DOHH2 (cell line): ENCODE measurements around the gene PHYKPL.

Experiments
- H3F3A ChIP-seq: fragments of 200-600 bp; sonication (generic), shearing (Covaris generic); 2 replicates; pipeline ENCODE4 v1.6.0; 2016; ENCODE audit warnings: antibody characterized with exemption, mild to moderate bottlenecking; ENCODE audit not compliant: control insufficient read depth, insufficient read depth
- H3K27ac ChIP-seq: fragments of 200-600 bp; sonication (generic); 2 replicates; pipeline ENCODE4 v1.5.1; 2014; ENCODE audit warnings: low read depth, mild to moderate bottlenecking, low read length, moderate library complexity
- H3K27me3 ChIP-seq: fragments of 200-600 bp; sonication (generic); 2 replicates; pipeline ENCODE4 v1.6.1; 2014; ENCODE audit warnings: mild to moderate bottlenecking, low read length, mixed read lengths; ENCODE audit not compliant: control insufficient read depth
- H3K36me3 ChIP-seq: fragments of 200-600 bp; sonication (generic); 2 replicates; pipeline ENCODE4 v1.6.1; 2014; ENCODE audit warnings: mild to moderate bottlenecking, low read length, moderate library complexity, mixed read lengths; ENCODE audit not compliant: control insufficient read depth
- H3K4me1 ChIP-seq: fragments of 200-600 bp; sonication (generic); 2 replicates; pipeline ENCODE4 v1.6.1; 2014; ENCODE audit warnings: mild to moderate bottlenecking, low read length, mixed read lengths; ENCODE audit not compliant: control insufficient read depth
- H3K4me2 ChIP-seq: fragments of 200-600 bp; sonication (generic); 2 replicates; pipeline ENCODE4 v1.6.0; 2014; ENCODE audit warnings: mild to moderate bottlenecking, low read length, moderate library complexity
- H3K4me3 ChIP-seq: fragments of 200-600 bp; sonication (generic); 2 replicates; pipeline ENCODE4 v1.5.1; 2014; ENCODE audit warnings: mild to moderate bottlenecking, low read length, mixed read lengths
- H3K79me2 ChIP-seq: fragments of 200-600 bp; sonication (generic); 2 replicates; pipeline ENCODE4 v1.6.1; 2014; ENCODE audit warnings: mild to moderate bottlenecking, low read length, mixed read lengths; ENCODE audit not compliant: control insufficient read depth
- H3K9me2 ChIP-seq: fragments of 200-600 bp; sonication (generic); replicated peaks from 2 replicates; pipeline ENCODE4 v1.6.1; 2014; ENCODE audit warnings: mild to moderate bottlenecking, low read length, mixed read lengths; ENCODE audit not compliant: control insufficient read depth
- H3K9me3 ChIP-seq: fragments of 200-600 bp; sonication (generic); 2 replicates; pipeline ENCODE4 v1.6.1; 2014; ENCODE audit warnings: antibody characterized with exemption, low read length, mixed read lengths; ENCODE audit not compliant: control insufficient read depth, insufficient read depth
- H4K20me1 ChIP-seq: fragments of 200-600 bp; sonication (generic); 2 replicates; pipeline ENCODE4 v1.6.0; 2014; ENCODE audit warnings: low read depth, mild to moderate bottlenecking, antibody characterized with exemption, low read length, moderate library complexity; ENCODE audit not compliant: control insufficient read depth, insufficient read depth
- EZH2phosphoT487 ChIP-seq: fragments of 200-600 bp; sonication (generic); IDR thresholded peaks from 2 replicates; pipeline ENCODE4 v1.6.1; 2017; ENCODE audit warnings: borderline replicate concordance, mild to moderate bottlenecking, antibody characterized with exemption, low read length, moderate library complexity, mixed read lengths
- TF ChIP-seq, protein P1 (sequence below): fragments of 200-600 bp; sonication (generic); IDR thresholded peaks from one replicate; pipeline ENCODE4 v1.5.1; 2014; ENCODE audit warnings: antibody characterized with exemption, mild to moderate bottlenecking, low read depth, low read length; ENCODE audit not compliant: poor library complexity, severe bottlenecking

PHYKPL gene

DNA sequence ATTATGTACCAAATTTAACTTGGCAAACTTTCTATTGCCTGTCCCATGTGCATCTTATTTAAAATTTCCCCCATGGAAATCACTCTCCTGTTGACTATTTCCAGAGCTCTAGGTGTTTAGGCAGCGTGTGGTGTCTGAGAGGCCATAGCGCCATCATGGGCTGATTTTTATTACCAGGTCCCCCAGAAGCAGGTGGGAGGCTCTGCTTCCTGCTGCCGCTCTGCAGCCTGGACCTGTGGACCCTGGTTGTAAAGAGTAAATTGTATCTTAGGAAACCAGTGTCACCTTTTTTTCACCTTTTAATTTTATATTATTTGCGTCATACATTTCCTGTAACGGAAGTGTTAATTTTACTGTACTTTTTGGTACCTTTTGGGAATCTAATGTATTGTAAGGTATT is 21.9 kb downstream of the PHYKPL start:
- H3K9me3 ChIP-seq = no peaks in the 10 kb centered on the region
- peaks cover 42% of the 10 kb centered on the region for H3K79me2 ChIP-seq
- H3F3A ChIP-seq = peaks cover 94% of the 10 kb centered on the region
- H3K27me3 ChIP-seq = no peaks in the 10 kb centered on the region
- no peak overlapping the region for H3K4me3 ChIP-seq
- H3K27ac ChIP-seq = no peak overlapping the region
- peaks cover 100% of the 10 kb centered on the region for H3K36me3 ChIP-seq
- peaks cover 21% of the 10 kb centered on the region for H3K4me1 ChIP-seq
- H3K4me2 ChIP-seq = no peak overlapping the region
- no peak for TF ChIP-seq EZH2phosphoT487
- TF ChIP-seq, protein P1, sequence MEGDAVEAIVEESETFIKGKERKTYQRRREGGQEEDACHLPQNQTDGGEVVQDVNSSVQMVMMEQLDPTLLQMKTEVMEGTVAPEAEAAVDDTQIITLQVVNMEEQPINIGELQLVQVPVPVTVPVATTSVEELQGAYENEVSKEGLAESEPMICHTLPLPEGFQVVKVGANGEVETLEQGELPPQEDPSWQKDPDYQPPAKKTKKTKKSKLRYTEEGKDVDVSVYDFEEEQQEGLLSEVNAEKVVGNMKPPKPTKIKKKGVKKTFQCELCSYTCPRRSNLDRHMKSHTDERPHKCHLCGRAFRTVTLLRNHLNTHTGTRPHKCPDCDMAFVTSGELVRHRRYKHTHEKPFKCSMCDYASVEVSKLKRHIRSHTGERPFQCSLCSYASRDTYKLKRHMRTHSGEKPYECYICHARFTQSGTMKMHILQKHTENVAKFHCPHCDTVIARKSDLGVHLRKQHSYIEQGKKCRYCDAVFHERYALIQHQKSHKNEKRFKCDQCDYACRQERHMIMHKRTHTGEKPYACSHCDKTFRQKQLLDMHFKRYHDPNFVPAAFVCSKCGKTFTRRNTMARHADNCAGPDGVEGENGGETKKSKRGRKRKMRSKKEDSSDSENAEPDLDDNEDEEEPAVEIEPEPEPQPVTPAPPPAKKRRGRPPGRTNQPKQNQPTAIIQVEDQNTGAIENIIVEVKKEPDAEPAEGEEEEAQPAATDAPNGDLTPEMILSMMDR = no peak
- peaks cover 43% of the 10 kb centered on the region for H4K20me1 ChIP-seq
- H3K9me2 ChIP-seq = no peaks in the 10 kb centered on the region

DNA sequence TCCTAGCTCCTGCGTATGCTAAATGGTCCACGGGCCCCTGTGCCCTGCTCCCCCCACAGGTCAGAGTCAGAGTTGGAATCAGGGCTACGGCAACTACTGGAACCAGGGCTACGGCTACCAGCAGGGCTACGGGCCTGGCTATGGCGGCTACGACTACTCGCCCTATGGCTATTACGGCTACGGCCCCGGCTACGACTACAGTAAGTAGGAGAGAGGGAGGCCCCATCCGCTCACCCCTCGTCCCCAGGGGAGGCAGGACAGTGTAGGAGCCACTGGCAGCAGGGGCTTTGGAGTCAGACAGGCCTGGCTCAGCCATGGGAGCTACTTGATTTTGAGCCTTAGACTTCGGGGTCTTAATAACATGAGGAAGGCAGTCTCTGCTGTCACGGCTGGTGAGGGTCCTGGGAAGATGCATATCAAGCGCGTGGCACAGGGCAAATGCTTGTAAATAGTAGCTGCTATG is 22.5 kb downstream of the PHYKPL start:
- peaks cover 22% of the 10 kb centered on the region for H3K4me1 ChIP-seq
- no peaks in the 10 kb centered on the region for H3K9me2 ChIP-seq
- peaks cover 44% of the 10 kb centered on the region for H4K20me1 ChIP-seq
- H3K36me3 ChIP-seq = peaks cover 99% of the 10 kb centered on the region
- no peaks in the 10 kb centered on the region for H3K27me3 ChIP-seq
- H3K9me3 ChIP-seq = no peaks in the 10 kb centered on the region
- no peak overlapping the region for H3K4me3 ChIP-seq
- H3K27ac ChIP-seq = no peak overlapping the region
- peaks cover 93% of the 10 kb centered on the region for H3F3A ChIP-seq
- no peak for TF ChIP-seq EZH2phosphoT487
- H3K79me2 ChIP-seq = peaks cover 48% of the 10 kb centered on the region
- H3K4me2 ChIP-seq = no peak overlapping the region

DNA sequence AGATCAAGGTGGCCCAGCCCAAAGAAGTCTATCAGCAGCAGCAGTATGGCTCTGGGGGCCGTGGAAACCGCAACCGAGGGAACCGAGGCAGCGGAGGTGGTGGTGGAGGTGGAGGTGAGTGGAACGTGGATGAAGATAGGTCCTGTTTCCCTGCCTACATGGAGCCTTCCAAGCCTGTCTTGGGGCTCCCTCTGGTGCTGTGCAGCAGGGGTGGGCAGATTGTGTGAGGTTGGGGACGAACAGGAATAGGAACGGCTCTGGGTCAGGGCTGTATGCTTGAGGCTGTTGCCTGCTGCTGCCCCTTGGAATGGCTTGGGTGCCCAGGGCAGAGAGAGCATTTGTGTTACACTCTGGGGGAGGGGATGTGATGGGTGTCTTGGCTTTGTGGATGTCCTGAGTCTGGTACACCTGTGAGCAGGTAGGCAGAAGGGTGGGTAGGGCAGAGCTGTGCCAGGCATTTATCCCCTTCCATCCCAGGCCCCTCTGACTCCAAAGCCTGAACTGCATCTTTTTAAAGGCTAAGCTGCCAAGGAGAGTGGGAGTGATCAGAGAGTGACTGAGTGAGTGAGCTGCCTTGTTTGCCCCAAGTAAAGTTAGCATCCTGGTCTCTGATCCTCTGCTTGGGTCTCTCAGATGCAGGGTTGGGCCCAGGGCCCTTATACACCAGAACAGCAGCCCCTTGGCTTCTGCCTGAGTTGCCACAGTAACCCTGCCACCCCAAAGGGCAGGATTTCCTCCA is 23.1 kb downstream of the PHYKPL start:
- H3K27me3 ChIP-seq = no peaks in the 10 kb centered on the region
- peaks cover 97% of the 10 kb centered on the region for H3K36me3 ChIP-seq
- H3K4me2 ChIP-seq = no peak overlapping the region
- no peaks in the 10 kb centered on the region for H3K9me3 ChIP-seq
- no peak overlapping the region for H3K27ac ChIP-seq
- TF ChIP-seq EZH2phosphoT487 = no peak
- TF ChIP-seq, protein P1 = no peak
- H3K4me3 ChIP-seq = no peak overlapping the region
- H4K20me1 ChIP-seq = peaks cover 44% of the 10 kb centered on the region
- peaks cover 22% of the 10 kb centered on the region for H3K4me1 ChIP-seq
- H3K79me2 ChIP-seq = peaks cover 54% of the 10 kb centered on the region
- H3F3A ChIP-seq = peaks cover 90% of the 10 kb centered on the region
- H3K9me2 ChIP-seq = no peaks in the 10 kb centered on the region

DNA sequence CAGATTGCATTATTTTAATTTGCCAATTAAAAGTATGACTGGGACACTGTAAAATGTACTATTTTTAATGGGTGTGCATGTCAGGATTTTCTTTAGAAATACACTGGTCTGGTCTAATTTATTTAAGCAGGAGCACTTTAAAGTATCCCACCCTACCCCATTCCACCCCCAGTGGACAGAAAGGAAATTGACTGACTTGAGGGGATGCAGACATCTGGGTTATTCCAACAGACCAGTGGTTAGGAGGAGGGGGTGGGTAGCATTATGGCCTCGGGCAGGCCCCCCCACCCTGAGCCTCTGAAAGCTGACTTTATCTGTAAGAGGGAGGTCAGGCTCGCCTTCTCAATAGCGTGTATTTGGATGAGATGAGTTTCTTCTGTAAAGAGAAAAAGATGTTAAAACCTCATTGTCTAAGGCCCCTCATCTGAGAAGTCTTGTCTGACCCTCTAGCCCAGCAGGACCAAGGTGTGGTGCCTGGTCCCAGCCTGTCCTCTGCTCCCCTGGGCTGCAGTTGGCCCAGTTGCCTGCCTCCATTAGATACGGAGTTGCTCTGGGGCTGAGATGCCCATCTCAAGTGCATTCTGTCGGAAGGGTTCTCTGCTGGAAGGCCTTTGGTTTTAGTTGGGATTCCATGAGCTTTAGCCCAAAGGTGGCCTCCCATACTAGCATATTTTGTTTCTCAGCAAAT is 23.9 kb downstream of the PHYKPL start:
- no peaks in the 10 kb centered on the region for H3K9me3 ChIP-seq
- no peaks in the 10 kb centered on the region for H3K27me3 ChIP-seq
- H3K36me3 ChIP-seq = peaks cover 90% of the 10 kb centered on the region
- peaks cover 42% of the 10 kb centered on the region for H4K20me1 ChIP-seq
- H3K79me2 ChIP-seq = peaks cover 63% of the 10 kb centered on the region
- no peak overlapping the region for H3K4me2 ChIP-seq
- no peak overlapping the region for H3K4me3 ChIP-seq
- peaks cover 22% of the 10 kb centered on the region for H3K4me1 ChIP-seq
- H3F3A ChIP-seq = peaks cover 83% of the 10 kb centered on the region
- TF ChIP-seq EZH2phosphoT487 = no peak
- TF ChIP-seq, protein P1 = peak; percentile 41
- H3K9me2 ChIP-seq = no peaks in the 10 kb centered on the region
- no peak overlapping the region for H3K27ac ChIP-seq
